HS-27A (cell line): Measurements from ENCODE around the gene DCAKD.
A peak's percentile ranks its signal among the peaks of the same experiment; 100 is the strongest.

ENCODE experiments used
- DNase-seq: peaks from one replicate; pipeline ENCODE4 v3.0.0-alpha.2; 2012; ENCODE audit warnings: low read depth, missing footprints

The DCAKD gene, protein sequence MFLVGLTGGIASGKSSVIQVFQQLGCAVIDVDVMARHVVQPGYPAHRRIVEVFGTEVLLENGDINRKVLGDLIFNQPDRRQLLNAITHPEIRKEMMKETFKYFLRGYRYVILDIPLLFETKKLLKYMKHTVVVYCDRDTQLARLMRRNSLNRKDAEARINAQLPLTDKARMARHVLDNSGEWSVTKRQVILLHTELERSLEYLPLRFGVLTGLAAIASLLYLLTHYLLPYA

DNA sequence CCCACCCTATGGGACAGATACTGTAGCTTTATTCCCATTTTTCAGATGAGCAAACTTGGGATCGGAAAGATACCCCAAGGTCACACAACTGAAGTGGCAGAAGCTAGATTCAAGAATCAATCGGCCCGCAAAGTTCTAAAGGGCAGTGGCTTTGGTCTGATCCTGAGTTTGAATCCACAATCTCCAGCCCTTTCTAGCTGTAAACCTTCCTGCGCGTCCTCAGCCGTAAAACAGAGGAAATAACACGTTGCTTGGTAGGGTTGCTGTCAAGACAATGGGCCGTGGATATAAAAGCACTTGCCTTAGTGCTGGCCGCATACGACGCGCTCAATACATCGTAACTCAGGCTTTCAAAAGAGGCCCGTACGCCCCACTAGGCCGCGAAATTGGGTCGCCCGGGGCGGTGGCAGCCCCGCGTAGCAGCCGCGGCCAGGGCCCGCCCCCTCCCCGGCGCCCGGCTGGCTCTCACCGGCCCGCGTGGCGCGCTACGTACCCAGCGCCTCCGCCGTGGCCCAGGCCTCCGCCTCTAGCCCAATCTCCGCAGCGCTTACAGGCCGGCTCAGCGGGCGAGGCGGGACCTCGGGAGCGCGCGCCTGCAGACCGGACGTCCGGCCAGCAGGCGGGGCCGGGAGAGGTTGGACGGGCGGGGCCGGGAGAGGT is at the start of gene DCAKD:
DCAKD (minus strand) TSS at position 573 of the 660 bp plus-strand sequence. CDS start 16,747 bp downstream, outside the sequence.
- DNase-seq = peak; percentile 34

DNA sequence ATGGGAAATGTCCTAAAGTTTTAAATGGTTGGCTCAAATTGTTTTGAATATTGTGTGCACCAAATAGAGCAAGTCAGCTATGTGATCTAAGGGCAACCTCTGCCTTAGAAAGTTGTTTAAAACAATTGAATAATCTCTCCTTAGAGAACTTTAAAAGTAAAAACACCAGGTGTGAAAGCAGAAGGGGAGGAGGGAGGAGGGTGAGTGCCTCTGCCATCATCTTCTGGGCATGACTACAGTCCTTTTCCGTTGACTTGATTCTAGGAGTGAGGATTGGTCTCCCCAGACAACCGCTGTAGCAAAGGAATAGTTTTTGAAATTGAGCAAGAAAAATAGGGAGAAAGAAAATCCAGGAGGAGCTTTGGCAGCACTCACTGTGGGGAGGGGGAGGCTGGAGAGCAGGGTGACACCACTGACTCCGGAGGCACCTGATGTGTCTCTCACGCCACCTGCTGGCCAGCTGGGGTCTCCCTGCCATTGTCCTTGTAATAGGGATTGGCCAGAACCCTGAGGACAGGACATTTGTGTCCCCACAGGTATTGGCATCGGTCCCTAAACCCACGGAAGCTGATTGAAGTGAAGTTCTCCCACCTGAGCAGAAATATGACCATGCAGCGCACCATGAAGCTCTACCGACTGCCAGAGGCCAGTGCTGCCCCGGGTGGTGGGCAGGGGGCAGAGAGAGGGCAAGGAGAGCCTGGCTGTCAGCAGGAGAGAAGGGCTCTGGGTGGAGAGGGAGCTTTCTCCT is 47.6 kb upstream of the DCAKD start:
- no peak for DNase-seq

DNA sequence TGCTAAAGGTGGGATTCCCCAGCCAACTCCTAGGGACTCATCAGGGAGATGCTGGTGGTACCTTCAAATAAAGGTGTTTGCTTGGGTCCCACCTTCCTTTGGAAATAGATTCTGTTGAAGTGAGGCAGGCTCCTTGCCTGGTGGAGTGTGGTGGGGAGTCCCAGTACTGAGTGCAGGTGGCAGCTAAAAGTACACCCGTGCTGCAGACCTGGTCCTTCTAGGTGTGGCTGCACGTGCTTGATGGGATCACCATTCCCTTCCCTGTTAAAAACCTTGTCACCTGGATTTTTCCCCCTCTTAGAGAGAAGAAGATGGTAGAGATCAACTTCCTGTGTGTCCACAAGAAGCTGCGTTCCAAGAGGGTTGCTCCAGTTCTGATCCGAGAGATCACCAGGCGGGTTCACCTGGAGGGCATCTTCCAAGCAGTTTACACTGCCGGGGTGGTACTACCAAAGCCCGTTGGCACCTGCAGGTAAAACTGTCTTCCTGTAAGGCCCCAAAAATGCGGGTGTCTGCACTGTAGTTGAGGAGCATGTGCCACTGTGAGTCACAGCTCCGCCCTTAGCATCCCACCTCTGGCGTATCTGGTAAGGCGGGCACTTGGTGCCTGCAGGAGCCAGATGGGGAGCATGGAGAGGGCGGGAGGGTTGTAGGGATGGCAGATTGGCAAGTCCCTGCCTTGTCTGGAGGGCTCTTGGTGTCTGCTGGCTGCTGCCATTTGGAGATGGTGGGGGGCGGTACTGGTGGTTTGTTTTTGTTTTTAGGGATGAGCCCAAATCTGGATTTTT is 46.8 kb upstream of the DCAKD start:
- DNase-seq = no peak

DNA sequence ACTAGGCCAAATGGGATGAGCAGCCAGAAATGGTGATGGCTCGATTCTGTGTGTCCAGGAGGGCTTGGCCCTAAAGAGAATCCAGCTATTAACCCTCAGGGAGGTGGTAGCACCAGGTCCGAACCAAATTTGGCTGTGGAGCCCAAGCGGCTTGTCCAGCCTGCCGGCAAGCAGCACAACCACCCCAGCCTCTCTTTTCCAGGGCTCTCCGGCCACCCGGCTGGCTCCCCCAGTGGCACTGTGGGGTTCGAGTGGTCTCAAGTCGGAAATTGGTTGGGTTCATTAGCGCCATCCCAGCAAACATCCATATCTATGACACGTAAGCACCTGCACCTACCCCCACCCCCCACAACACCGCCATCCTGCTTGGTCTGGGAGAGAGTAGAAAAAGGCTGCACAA is 45.5 kb upstream of the DCAKD start:
- DNase-seq = no peak

DNA sequence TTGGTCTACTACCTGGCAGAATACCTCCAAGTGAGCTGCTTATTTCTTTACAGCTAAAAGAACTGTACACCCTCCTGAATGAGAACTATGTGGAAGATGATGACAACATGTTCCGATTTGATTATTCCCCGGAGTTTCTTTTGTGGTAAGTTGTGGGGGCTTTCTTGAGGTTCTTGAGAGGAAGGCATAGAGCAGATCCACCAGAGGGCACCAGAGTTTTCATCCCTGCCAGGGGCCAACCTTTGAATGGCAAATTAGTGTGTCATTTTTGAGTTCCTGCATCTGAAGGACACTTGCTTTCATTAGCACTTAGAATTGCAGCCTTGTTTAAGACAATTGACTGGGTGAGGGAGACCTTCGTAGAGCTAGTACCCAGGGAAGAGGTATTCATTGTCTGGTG is 44.7 kb upstream of the DCAKD start:
- DNase-seq = no peak

DNA sequence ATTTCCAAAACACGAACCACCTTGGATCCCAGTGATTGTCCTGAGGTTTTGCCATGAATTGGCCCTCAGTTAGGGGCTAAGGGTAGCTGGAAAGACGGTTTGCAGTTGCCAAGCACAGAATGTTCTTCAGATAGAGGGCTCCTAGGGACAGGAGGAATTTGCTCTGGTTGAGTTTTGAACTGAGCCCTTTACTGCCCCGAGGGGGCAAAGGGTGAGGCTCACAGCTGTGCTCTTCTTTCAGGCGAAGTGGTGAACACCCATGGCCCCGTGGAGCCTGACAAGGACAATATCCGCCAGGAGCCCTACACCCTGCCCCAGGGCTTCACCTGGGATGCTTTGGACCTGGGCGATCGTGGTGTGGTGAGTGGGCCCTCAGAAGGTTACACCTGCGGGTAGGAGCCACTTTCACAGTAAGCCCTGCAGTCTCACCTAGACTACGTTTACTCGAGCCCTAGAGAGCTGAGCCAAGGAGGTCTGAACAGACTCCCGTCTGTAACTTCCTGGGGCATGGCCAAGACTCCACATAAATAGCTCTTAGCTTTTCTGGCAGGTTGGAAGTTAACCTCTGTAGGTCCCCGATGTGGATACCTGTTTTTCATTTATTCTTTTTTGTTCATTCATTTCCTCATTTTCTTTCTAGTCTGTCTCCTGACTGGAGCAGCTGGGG is 42.1 kb upstream of the DCAKD start:
- no peak for DNase-seq

DNA sequence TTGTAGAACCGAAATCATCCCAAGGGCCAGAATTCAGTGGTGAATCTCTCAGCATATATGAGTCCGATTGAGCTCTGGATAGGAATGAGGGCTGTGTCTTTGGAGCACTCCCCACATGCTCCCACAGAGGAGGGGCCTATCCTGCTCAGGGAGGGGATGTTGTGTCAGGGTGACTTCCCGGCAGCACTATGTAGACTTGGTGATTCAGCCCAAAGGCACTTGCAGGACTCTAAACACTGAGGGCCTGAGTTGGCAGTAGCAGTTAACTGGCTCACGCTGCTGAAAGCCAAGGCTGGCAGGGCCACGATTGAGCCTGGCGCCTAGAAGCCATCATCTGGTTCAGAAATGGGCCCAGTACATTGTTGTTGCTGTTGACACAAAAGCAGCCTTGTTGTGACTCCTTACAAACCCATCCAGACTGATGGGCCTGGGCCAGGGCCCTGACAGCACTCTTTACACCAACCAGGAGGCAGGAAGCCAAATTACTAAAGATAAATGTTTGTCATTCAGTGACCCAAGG is 41.5 kb upstream of the DCAKD start:
- peak; percentile 78 for DNase-seq

DNA sequence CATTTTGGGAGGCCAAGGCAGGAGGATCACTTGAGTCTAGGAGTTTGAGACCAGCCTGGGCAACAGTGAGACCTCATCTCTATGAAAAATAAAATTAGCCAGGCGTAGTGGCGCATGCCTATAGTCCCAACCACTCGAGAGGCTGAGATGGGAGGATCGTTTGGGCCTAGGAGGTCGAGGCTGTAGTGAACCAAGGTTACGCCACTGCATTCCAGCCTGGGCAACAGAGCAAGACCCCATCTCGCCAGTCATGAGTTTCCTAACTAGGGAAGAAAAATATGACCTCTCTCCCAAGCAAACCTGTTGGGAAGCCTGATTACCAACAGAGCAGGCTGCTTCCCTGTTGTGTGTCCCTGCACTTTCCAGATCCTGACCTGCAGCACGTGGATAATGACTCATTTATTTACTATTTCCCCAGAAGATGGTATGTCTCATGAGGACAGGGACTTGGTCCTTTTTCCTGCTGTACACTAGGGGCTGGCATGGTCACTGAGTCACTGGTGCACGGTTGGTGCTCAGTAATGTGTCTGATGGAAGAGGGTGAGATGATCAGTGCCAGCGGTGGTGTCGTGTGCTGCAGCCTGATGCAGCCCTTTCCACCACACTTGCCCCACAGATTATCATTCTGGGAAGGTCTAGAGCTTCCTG is 40.5 kb upstream of the DCAKD start:
- no peak for DNase-seq

DNA sequence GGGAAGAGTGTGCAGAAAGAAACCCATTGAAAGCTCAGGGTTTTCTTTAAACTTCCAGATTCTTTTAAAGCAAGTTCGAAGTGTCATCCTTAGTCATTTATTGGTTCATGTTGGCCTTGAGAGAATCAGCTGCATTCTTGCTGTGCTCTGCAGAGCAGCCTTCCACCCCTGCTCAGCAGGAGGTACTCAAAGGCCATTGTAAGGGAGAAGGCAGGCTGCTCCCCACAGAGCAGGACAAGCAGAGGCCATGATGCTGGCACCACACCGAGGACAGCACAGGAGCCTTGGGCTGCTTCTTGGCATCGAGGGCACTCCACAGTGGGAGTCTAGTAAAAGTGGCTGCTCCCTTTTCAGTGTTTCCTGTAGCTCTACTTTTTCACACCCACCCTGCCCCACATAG is 39.3 kb upstream of the DCAKD start:
- DNase-seq = no peak

DNA sequence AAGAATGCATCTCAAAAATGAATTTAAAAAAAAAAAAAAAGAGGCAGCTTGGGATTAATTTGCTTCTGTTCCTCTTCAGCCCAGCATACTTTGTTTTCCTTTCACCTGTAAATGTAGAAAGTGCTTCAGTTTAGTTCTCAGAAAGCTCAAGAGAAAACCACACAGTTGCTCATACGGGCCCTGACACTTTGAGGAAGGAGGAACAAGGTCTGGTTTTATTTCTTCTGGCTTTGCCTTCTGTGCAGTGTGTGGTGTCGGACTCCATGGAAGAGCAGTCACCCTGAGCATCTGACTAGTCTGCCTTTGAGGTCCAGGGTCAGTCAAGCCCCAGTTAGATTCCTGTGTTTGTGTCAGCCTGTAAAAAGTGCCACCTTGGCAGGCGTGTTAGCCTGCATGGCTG is 37.3 kb upstream of the DCAKD start:
- no peak for DNase-seq

DNA sequence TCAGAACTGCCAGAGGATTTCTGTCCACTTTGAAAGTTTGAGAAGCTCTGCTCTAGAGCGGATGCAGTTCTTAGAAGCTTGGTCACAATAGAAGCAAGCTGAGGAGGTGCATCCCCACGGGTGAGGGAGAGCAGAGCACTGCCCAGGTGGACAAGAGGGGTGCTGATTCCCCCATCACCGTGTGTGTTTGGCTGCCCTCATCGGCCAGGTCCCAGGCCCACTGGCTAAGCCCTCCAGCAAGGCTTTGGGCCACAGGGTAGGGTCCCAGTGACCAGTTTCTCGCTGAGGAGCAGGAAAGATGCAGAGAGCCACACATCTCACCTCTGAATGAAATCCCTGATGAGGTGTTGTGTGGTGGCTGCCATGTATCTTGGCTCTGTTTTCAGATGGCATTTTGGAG is 36.5 kb upstream of the DCAKD start:
- DNase-seq = no peak

DNA sequence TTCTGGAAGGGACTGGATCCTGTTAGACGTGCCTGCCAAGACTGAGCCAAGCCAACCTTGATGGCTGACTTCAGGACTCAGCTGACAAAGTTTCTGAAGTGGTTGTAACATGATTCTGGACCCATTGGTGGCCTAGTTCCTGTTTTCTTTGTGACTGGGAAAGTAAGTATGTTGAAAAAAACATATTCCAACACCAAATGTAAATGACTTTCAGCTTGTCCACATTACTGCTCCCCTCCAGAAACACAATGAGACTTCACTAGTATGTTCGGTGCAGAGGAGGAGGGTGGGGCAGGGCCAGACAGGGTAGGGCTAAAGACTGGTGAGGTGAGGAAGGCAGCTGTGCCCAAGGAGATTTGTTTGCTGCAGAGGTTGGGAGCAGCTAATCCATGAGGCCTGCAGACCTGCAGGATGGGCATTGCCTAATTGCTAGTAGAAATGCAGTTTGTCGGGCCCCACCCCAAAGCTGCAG is 36.1 kb upstream of the DCAKD start:
- no peak for DNase-seq

DNA sequence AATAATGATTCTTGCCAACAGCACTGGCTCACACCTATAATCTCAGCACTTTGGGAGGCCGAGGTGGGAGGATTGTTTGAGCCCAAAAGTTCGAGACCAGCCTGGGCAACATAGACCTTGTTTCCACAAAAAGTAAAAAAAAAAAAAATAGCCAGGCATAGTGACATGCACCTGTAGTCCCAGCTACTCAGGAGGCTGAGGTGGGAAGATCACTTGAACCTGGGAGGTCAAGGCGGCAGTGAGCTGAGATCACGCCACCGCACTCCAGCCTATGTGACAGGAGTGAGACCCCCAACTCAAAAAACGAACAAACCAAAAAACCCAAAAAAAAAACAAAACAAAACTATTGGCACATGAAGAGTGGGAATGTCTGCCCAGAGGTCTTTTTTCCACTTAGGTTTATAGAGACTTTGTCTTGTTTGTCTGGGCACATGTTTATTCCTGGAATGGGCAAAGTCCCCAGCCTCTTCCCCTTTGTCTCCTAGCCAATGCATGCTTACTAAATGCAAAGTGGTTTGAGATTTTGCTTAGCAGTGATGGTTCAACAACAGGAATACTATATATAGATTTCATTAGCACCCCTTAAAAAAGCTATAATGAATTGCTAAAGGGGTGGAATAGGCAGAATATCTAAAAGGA is 35.6 kb upstream of the DCAKD start:
- DNase-seq = no peak

DNA sequence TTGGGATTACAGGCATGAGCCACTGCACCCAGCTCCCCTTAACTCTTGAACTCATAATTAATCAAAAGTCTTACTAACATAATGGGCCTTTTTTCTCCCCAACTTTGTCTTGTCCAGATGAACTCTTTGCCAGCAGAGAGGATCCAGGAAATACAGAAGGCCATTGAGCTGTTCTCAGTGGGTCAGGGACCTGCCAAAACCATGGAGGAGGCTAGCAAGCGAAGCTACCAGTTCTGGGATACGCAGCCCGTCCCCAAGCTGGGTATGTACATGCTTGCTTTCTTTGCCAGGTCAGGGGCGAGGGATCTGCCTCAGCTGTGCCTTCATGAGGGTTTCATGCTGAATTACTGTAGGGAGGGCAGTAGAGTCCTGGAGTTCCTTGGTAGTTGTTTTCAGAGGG is 35.0 kb upstream of the DCAKD start:
- no peak for DNase-seq

DNA sequence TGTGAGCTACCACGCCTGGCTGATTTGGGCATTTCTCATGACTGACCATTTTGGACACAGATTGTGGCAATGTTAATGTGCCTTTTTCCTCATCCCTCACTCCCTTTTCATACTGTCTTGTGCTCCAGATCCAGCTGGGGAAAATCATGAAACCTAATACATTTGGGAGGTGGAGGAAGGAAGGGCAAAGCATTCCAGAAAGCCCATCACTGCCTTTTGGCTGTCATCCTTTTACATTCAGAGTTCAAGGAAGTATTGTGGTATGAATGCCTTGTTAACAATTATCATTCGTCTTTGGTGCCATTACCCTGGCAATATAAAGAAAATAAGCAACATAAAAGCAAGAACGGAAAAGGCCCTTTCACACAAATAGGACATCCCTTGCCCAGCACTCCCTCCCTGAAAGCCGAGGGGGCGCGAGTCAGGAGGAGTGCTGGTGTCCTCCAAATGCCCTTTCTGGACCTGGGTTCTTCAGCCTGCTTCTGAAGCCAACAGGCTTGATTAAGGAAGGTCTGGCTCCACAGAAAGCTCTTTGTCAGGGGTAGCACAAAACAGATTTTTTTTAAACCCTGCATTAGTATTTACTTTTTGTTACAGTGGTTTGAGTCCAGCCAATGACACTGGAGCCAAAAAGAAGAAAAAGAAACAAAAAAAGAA is 29.7 kb upstream of the DCAKD start:
- DNase-seq = no peak

DNA sequence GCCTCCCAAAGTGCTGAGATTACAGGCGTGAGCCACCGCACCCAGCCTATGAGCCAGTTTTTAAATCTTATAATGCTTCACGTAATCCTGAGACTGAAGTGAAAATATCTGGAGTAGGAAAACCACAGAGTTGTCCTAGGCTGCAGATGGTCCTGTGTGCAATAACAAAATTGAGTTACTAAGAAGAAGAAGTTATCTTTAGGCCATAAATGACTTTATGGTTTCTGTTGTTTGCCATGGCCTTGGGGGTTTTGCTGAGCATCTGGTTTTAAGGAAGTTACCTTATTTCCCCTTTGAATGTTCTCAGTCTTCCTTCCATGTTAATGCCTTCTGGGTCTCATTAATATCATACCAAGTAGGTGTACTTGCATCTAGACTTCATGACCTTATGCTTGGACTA is 26.2 kb upstream of the DCAKD start:
- DNase-seq = no peak

DNA sequence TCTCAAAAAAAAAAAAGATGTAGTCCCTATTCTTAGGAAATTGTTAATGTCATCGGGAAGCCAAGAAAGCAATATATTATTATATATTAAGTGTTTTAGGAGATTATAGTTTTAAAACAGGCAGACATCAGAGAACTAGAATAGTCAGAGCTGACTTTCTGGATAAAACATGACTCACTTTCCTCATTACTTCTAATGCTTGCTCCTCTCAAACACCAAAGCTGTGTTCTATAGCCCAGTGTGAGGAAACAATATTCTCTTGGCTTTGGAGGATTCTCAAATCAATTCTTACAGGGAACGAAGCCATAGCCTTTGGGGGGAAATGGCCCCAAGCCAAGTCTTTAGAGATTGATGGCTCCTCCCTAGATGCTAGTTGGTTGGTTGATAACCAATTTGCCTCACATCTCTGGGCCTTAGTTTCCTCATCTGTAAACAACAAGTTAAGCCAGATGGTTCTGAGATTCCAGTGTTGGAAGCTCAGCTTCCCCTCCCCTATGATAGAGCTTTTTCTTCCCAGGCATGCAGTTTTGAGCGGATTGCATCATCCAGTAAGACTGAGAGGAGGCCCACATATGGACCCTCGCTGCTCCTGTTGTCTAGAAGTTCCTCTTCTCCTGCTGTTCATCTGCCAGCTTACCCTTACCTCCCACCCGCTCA is 22.1 kb upstream of the DCAKD start:
- no peak for DNase-seq

DNA sequence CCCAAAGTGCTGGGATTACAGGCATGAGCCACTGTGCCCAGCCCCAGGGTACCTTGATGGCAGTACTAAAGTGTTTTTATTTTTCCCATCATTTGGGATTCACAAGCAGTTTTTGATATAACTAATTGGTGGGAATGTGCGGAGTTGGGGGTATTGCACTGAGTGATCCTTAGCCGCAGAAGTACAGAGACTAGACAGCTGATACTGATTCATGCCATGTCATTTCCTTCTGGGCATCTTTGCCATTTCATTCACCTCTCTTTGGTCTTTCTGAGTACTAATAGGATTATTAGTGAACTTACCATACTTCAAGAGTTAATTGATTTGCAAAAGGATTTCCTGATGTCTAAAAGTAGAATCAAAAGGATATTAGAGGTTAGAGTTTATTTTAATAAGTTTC is 19.4 kb upstream of the DCAKD start:
- DNase-seq = no peak

DNA sequence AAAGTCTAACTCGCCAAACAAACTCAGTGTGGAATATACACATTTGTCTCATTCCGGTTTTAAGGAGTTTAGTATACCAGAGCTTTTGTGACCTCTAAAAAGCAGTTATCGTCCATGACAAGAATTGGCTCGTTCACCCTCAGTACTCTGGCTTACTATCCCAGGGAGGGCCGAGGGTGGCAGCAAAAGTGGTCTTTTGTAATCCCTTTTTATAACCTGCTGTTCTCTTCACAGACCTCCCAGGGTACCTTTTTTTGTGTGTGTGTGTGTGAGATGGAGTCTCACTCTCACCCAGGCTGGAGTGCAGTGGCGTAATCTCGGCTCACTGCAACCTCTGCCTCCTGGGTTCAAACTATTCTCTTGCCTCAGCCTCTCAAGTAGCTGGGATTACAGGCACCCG is 18.6 kb upstream of the DCAKD start:
- no peak for DNase-seq

DNA sequence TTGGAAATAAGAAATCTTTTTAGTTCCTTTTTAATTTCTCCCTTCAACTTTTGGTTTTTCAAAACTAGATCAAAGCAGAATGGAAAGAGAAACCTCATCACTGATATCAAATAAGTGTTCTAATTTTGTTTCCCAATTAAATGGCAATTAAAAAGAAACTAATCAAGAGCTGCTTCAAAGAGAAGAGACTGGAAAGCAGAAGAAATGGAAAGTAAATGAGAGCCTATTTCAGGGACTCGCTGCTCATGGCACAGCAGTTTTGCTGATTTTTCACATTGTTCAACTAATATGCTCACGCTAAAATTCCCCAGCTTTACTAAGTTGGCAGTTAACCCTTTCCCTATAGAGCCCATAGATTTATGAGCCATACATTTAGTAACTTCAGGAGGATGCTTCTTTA is 16.2 kb upstream of the DCAKD start:
- DNase-seq = no peak
